Endodermal cell (in vitro differentiated cells): ENCODE results near the gene CREM. TPM values are rescaled to one million over a fixed set of nuclear protein-coding genes. Genes with fewer than 3 reads are reported as not detected.
A peak's percentile ranks its signal among the peaks of the same experiment; 100 is the strongest.

Source experiments
- DNase-seq: peaks from one replicate; pipeline ENCODE4 v3.0.0-alpha.2; 2017
- H3K27ac ChIP-seq: 2 replicates; pipeline ENCODE4 v1.5.1; 2013; ENCODE audit warnings: mild to moderate bottlenecking, low read depth, low read length, moderate library complexity
- H3K27me3 ChIP-seq: 2 replicates; pipeline ENCODE4 v1.6.1; 2013; ENCODE audit warnings: mild to moderate bottlenecking, low read length, moderate library complexity; ENCODE audit not compliant: insufficient read depth, control insufficient read depth, poor library complexity, severe bottlenecking
- H3K36me3 ChIP-seq: 2 replicates; pipeline ENCODE4 v1.7.0; 2013; ENCODE audit warnings: mild to moderate bottlenecking, low read length, moderate library complexity; ENCODE audit not compliant: control insufficient read depth, insufficient read depth
- H3K4me1 ChIP-seq: one replicate; pipeline ENCODE4 v1.7.0; 2013; ENCODE audit warnings: low read length; ENCODE audit not compliant: control insufficient read depth, insufficient read depth
- H3K4me3 ChIP-seq: 2 replicates; pipeline ENCODE4 v1.5.1; 2013; ENCODE audit warnings: mild to moderate bottlenecking, low read length, moderate library complexity
- H3K9ac ChIP-seq: 2 replicates; pipeline ENCODE4 v1.6.1; 2013; ENCODE audit warnings: mild to moderate bottlenecking, low read length, moderate library complexity; ENCODE audit not compliant: poor library complexity, severe bottlenecking; ENCODE audit errors: extremely low read depth
- H3K9me3 ChIP-seq: 2 replicates; pipeline ENCODE4 v1.6.1; 2013; ENCODE audit warnings: mild to moderate bottlenecking, low read length, moderate library complexity; ENCODE audit not compliant: control insufficient read depth
- H3K27ac Mint-ChIP-seq: 2 replicates; pipeline ENCODE4 v1.8.0; 2020; ENCODE audit warnings: mixed read lengths
- H3K27me3 Mint-ChIP-seq: 2 replicates; pipeline ENCODE4 v1.8.0; 2021; ENCODE audit warnings: mild to moderate bottlenecking, mixed read lengths; ENCODE audit not compliant: insufficient read depth
- H3K36me3 Mint-ChIP-seq: 2 replicates; pipeline ENCODE4 v1.8.0; 2020; ENCODE audit warnings: low read depth, mixed read lengths
- H3K4me1 Mint-ChIP-seq: 2 replicates; pipeline ENCODE4 v1.8.0; 2020; ENCODE audit warnings: mixed read lengths
- H3K4me3 Mint-ChIP-seq: 2 replicates; pipeline ENCODE4 v1.8.0; 2020; ENCODE audit warnings: mild to moderate bottlenecking, moderate library complexity, mixed read lengths
- H3K9me3 Mint-ChIP-seq: 2 replicates; pipeline ENCODE4 v1.8.0; 2020; ENCODE audit warnings: mild to moderate bottlenecking, mixed read lengths
- CTCF ChIP-seq: fragments of 200-600 bp; sonication (generic); conservative IDR thresholded peaks from 2 replicates; pipeline ENCODE4 v1.5.0; 2021; ENCODE audit warnings: antibody characterized with exemption, mild to moderate bottlenecking
- WGBS, 2 experiments: methylation state at CpG; one replicate each; pipeline versions ENCODE4 v1.1.5 to v1.1.7; 2013; ENCODE audit warnings: missing lambda C conversion rate in 2 of 2, mixed read lengths in 1 of 2; ENCODE audit not compliant: insufficient coverage in 1 of 2, insufficient read length in 1 of 2; 5-methylcytosine and 5-hydroxymethylcytosine counted together
- total RNA-seq, 2 donors: library from RNA; stranded (reverse); fragmentation: NEBNext Ultra II Directional in 1 of 2; extraction: Animal tissue kit (Norgen Biotek cat#: 25700) in 1 of 2; gene quantifications; 2 replicates in 1 of 2; 3 replicates in 1 of 2; pipeline ENCODE4 v1.2.1, GENCODE V29; 2021

CREM gene
- total RNA-seq, 2 donors from 2014 or later = 31.5 to 35.3 TPM

DNA sequence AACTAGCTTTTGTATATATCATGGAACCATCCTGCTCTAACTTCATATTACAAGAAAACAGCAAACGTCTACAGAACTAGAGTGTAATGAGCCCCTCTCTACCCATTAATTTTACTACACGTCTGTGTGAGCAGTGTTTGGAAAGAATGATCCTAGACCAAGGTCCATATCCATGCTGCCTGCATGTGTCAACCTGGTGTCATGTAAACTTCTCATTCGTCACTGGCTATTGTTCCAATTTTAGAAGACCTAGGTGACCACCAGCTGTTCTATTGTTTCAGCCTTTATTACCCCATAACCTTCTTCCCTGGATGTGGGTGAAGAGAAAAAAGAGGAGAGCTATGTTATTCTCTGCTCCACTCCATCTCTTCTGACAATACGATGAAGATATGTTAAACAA, 77.1 kb downstream of the CREM start:
- Mint-ChIP-seq H3K9me3 (no peaks in the 10 kb centered on the region), H3K27ac (peak overlapping the region; percentile 32), H3K4me1 (peaks cover 9% of the 10 kb centered on the region), H3K4me3 (no peak overlapping the region), H3K27me3 (no peaks in the 10 kb centered on the region), H3K36me3 (peaks cover 8% of the 10 kb centered on the region)
- no peaks in the 10 kb centered on the region for H3K4me1 ChIP-seq
- TF ChIP-seq CTCF = no peak
- H3K9me3 ChIP-seq = no peaks in the 10 kb centered on the region
- H3K9ac ChIP-seq = no peak overlapping the region
- no peaks in the 10 kb centered on the region for H3K27me3 ChIP-seq
- no peak for DNase-seq
- WGBS, 2 experiments = 95 to 100% methylated on average over 1 to 4 of the region's 4 CpGs
- H3K4me3 ChIP-seq = no peak overlapping the region
- H3K36me3 ChIP-seq = no peaks in the 10 kb centered on the region
- no peak overlapping the region for H3K27ac ChIP-seq

DNA sequence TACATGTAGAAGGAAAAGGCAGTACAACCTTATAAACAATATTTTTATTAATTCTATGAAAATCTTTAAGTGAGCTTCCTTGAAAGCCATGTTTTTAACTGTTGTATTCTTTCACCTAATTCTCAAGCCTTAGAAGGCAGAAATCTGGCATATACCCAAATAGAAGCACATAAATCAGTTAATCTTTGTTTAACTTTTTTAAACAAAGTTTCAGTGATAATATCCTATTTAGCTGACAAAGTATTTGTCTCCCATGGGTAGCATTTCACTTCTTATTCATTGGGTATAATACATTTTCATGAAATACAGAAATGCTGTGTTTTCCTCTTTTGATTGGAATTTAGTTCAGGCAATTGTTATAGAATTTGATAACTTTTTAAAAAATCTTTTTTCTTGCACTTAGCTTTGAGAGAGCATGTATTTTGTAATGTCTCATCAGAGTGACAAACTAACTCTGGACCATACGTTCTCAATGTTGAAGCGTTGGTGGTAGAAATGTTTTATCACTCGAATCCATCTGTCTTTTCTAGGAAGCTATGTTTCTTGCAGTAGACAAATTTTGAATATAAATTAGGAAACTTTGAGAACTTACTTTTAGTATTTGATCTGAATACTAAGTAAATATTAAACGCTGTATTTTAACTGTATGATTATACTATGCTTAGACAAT, 78.1 kb downstream of the CREM start:
- Histone ChIP-seq H3K9me3 (no peaks in the 10 kb centered on the region), H3K4me3 (no peak overlapping the region), H3K27ac (no peak overlapping the region), H3K9ac (no peak overlapping the region), H3K4me1 (no peaks in the 10 kb centered on the region), H3K36me3 (no peaks in the 10 kb centered on the region), H3K27me3 (no peaks in the 10 kb centered on the region)
- Mint-ChIP-seq H3K27ac (no peak overlapping the region), H3K9me3 (no peaks in the 10 kb centered on the region), H3K4me3 (no peak overlapping the region), H3K36me3 (peaks cover 8% of the 10 kb centered on the region), H3K27me3 (no peaks in the 10 kb centered on the region), H3K4me1 (peaks cover 17% of the 10 kb centered on the region)
- no peak for TF ChIP-seq CTCF
- no peak for DNase-seq
- WGBS, 2 experiments = 98 to 100% methylated on average over 2 to 3 of the region's 4 CpGs

DNA sequence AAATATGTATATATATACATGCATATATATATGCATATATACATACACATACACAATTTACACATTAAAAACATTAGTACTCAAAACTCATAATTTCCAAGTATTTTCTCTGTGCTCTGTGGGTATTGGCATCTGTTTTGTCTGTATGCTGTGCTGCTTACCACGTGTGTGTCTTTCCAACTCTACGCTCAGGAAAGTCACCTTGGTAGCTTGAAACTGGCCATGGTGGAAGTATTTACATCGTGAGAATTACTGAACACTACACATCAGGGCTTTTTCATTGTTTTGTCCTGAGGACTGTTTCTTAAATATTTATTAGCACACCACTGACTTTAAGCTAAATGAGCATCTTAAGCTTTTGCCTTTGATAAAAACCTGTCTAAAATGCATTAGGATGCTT, 79.6 kb downstream of the CREM start:
- H3K27me3 Mint-ChIP-seq = no peaks in the 10 kb centered on the region
- H3K9me3 Mint-ChIP-seq = no peaks in the 10 kb centered on the region
- DNase-seq = no peak
- TF ChIP-seq CTCF = no peak
- Histone ChIP-seq H3K4me1 (no peaks in the 10 kb centered on the region), H3K27me3 (no peaks in the 10 kb centered on the region), H3K9ac (no peak overlapping the region), H3K36me3 (no peaks in the 10 kb centered on the region), H3K9me3 (no peaks in the 10 kb centered on the region), H3K4me3 (no peak overlapping the region), H3K27ac (no peak overlapping the region)
- H3K36me3 Mint-ChIP-seq = peaks cover 8% of the 10 kb centered on the region
- no peak overlapping the region for H3K4me3 Mint-ChIP-seq
- peaks cover 27% of the 10 kb centered on the region for H3K4me1 Mint-ChIP-seq
- H3K27ac Mint-ChIP-seq = no peak overlapping the region
- WGBS, 2 experiments = 86 to 88% methylated on average over 1 to 3 of the region's 3 CpGs
